Measurements from ENCODE around the gene KLC1. TPM values are rescaled to one million over a fixed set of nuclear protein-coding genes. Genes with fewer than 3 reads are reported as not detected.

The KLC1 gene
- total and polyA plus RNA-seq, 11 donors: 127 to 241 (median 158) TPM

GRCh38 chr14:103705504-103706284, 76.7 kb downstream of the KLC1 start:
- H3K4me3 ChIP-seq: peak overlapping the region in 3 of 12 donors; percentile 13 to 18 (median 17)
- DNase-seq (peak in 1 of 5 donors; percentile 54), ATAC-seq (peak in 3 of 4 donors; percentile 5 to 61 (median 25))
- no peaks in the 10 kb centered on the region for H3K9me3 ChIP-seq
- peaks cover 0 to 58% (median 30%) of the 10 kb centered on the region in 12 donors for H3K4me1 ChIP-seq
- TF ChIP-seq CTCF (IDR thresholded peaks at IDR 0.05) (no peak), POLR2A (IDR thresholded peaks at IDR 0.05) (no peak)
- no peaks in the 10 kb centered on the region for H3K27me3 ChIP-seq
- WGBS, 4 donors: 58 to 78% (median 69%) methylated on average over 19 to 28 of the region's 28 CpGs
- H3K27ac ChIP-seq: peak overlapping the region in 9 of 12 donors; percentile 9 to 66 (median 52)
- peaks cover 0 to 64% (median 43%) of the 10 kb centered on the region in 9 donors for H3K36me3 ChIP-seq
- intact Hi-C loops (cut with DNase I): no loop called here

- peaks cover 4 to 57% (median 36%) of the 10 kb centered on the region in 12 donors for H3K4me1 ChIP-seq
- peaks cover 0 to 54% (median 34%) of the 10 kb centered on the region in 9 donors for H3K36me3 ChIP-seq
- peak overlapping the region in 2 of 12 donors; percentile 50 to 66 for H3K27ac ChIP-seq
- TF ChIP-seq POLR2A (IDR thresholded peaks at IDR 0.05) (no peak), CTCF (IDR thresholded peaks at IDR 0.05) (no peak)
- intact Hi-C loops (cut with DNase I): no loop called here
- peak in 1 of 5 donors; percentile 52 for DNase-seq
- H3K9me3 ChIP-seq: no peaks in the 10 kb centered on the region
- H3K27me3 ChIP-seq: no peaks in the 10 kb centered on the region
- H3K4me3 ChIP-seq: no peak overlapping the region
- WGBS, 4 donors: 90 to 98% (median 92%) methylated on average over 21 to 41 of the region's 41 CpGs
- no peak for ATAC-seq
These were observed 77.7 kb downstream of the KLC1 start for GRCh38 chr14:103706551-103707328.

- no peaks in the 10 kb centered on the region for H3K9me3 ChIP-seq
- H3K4me1 ChIP-seq: peaks cover 13 to 62% (median 44%) of the 10 kb centered on the region in 12 donors
- H3K4me3 ChIP-seq: no peak overlapping the region
- DNase-seq (no peak), ATAC-seq (no peak)
- intact Hi-C loops (cut with DNase I): no loop called here
- WGBS, 4 donors: 79 to 90% (median 85%) methylated on average over 10 to 29 of the region's 29 CpGs
- TF ChIP-seq POLR2A (IDR thresholded peaks at IDR 0.05): no peak
- no peak for TF ChIP-seq CTCF (IDR thresholded peaks at IDR 0.05)
- no peak overlapping the region for H3K27ac ChIP-seq
- no peaks in the 10 kb centered on the region for H3K27me3 ChIP-seq
- H3K36me3 ChIP-seq: peaks cover 0 to 46% (median 25%) of the 10 kb centered on the region in 9 donors
These were observed 78.6 kb downstream of the KLC1 start for GRCh38 chr14:103707329-103708263.

Measured in heart left ventricle (tissue), 16 donors.